Measurements from ENCODE around the gene ZNF460. TPM values are rescaled to one million over a fixed set of nuclear protein-coding genes. Genes with fewer than 3 reads are reported as not detected.

The ZNF460 gene
- total RNA-seq, 2 donors from 2014 or later = 81.4 to 118 TPM

GRCh38 chr19:57308514-57308913 lies 28.2 kb downstream of the ZNF460 start:
- Histone ChIP-seq H3K36me3 (peaks cover 9% of the 10 kb centered on the region), H3K27ac (no peak overlapping the region), H3K4me1 (ENCODE audit: control insufficient read depth in 1 of 2, low read depth in 2 of 2) (no peaks in the 10 kb centered on the region), H3K4me3 (no peak overlapping the region), H3K9me3 (no peaks in the 10 kb centered on the region), H3K27me3 (replicated peaks; ENCODE audit: insufficient read depth) (no peaks in the 10 kb centered on the region)
- no peak for DNase-seq (ENCODE audit: low spot score)
- ATAC-seq (ENCODE audit: insufficient number of reproducible peaks, low FRiP score, low read depth) = no peak
- TF ChIP-seq, protein P1, sequence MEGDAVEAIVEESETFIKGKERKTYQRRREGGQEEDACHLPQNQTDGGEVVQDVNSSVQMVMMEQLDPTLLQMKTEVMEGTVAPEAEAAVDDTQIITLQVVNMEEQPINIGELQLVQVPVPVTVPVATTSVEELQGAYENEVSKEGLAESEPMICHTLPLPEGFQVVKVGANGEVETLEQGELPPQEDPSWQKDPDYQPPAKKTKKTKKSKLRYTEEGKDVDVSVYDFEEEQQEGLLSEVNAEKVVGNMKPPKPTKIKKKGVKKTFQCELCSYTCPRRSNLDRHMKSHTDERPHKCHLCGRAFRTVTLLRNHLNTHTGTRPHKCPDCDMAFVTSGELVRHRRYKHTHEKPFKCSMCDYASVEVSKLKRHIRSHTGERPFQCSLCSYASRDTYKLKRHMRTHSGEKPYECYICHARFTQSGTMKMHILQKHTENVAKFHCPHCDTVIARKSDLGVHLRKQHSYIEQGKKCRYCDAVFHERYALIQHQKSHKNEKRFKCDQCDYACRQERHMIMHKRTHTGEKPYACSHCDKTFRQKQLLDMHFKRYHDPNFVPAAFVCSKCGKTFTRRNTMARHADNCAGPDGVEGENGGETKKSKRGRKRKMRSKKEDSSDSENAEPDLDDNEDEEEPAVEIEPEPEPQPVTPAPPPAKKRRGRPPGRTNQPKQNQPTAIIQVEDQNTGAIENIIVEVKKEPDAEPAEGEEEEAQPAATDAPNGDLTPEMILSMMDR (IDR thresholded peaks at IDR 0.05) = no peak

- TF ChIP-seq, protein P1 (IDR thresholded peaks at IDR 0.05) = no peak
- Histone ChIP-seq H3K4me1 (ENCODE audit: control insufficient read depth in 1 of 2, low read depth in 2 of 2) (no peaks in the 10 kb centered on the region), H3K36me3 (no peaks in the 10 kb centered on the region), H3K4me3 (no peak overlapping the region), H3K27ac (no peak overlapping the region), H3K27me3 (replicated peaks; ENCODE audit: insufficient read depth) (no peaks in the 10 kb centered on the region), H3K9me3 (no peaks in the 10 kb centered on the region)
- DNase-seq (ENCODE audit: low spot score) (no peak), ATAC-seq (ENCODE audit: insufficient number of reproducible peaks, low FRiP score, low read depth) (no peak)
Measured at GRCh38 chr19:57310792-57311191, 30.5 kb downstream of the ZNF460 start.

DNA sequence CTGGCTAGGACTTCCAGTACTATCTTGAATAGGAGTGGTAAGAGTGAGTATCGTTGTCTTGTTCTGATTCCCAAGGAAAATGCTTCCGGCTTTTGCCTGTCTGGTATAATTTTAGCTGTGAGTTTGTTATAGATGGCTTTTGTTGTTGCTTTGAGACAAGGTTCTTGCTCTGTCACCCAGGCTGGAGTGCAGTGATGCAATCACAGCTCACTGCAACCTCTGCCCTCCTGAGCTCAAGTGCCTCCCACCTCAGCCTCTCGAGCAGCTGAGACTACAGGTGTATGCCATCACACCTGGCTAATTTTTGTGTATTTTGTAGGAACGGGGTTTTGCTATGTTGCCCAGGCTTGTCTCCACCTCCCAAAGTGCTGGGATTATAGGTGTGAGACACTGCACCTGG lies 33.9 kb downstream of the ZNF460 start:
- Histone ChIP-seq H3K27me3 (replicated peaks; ENCODE audit: insufficient read depth) (no peaks in the 10 kb centered on the region), H3K36me3 (no peaks in the 10 kb centered on the region), H3K9me3 (no peaks in the 10 kb centered on the region), H3K4me3 (no peak overlapping the region), H3K4me1 (ENCODE audit: control insufficient read depth in 1 of 2, low read depth in 2 of 2) (no peaks in the 10 kb centered on the region), H3K27ac (no peak overlapping the region)
- DNase-seq (ENCODE audit: low spot score) (no peak), ATAC-seq (ENCODE audit: insufficient number of reproducible peaks, low FRiP score, low read depth) (no peak)
- TF ChIP-seq, protein P1 (IDR thresholded peaks at IDR 0.05) = no peak

DNA sequence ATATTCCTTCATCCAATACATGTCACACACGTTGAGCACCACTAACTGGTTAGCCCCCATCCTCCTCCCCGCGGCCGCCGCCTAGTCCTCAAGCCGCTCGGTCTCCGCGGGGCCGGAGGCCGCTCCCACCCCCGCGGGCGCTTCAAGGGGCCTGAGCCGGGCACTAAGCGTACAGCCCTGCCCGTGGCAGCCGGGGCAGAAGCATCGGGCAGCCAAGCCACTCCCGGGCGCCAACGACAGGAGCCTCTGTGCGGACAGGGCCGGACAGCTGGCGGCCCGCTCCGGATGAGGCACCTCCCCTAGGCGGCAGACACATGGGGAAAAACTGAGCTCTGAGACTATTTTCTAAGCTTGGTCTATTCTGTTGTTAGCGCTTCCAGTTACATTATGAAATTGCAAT lies 37.2 kb downstream of the ZNF460 start:
- no peak overlapping the region for H3K4me3 ChIP-seq
- DNase-seq (ENCODE audit: low spot score) (no peak), ATAC-seq (ENCODE audit: insufficient number of reproducible peaks, low FRiP score, low read depth) (no peak)
- H3K27me3 ChIP-seq (replicated peaks; ENCODE audit: insufficient read depth) = no peaks in the 10 kb centered on the region
- H3K4me1 ChIP-seq (ENCODE audit: control insufficient read depth in 1 of 2, low read depth in 2 of 2) = peaks cover 5 to 22% of the 10 kb centered on the region in 2 donors
- no peaks in the 10 kb centered on the region for H3K9me3 ChIP-seq
- TF ChIP-seq, protein P1 (IDR thresholded peaks at IDR 0.05) = no peak
- H3K27ac ChIP-seq = no peak overlapping the region
- no peaks in the 10 kb centered on the region for H3K36me3 ChIP-seq

- peaks cover 7% of the 10 kb centered on the region for H3K9me3 ChIP-seq
- peak overlapping the region; percentile 97 for H3K4me3 ChIP-seq
- TF ChIP-seq, protein P1 (IDR thresholded peaks at IDR 0.05) = no peak
- H3K4me1 ChIP-seq (ENCODE audit: control insufficient read depth in 1 of 2, low read depth in 2 of 2) = peaks cover 5 to 22% of the 10 kb centered on the region in 2 donors
- no peak for DNase-seq (ENCODE audit: low spot score)
- H3K36me3 ChIP-seq = peaks cover 14% of the 10 kb centered on the region
- H3K27me3 ChIP-seq (replicated peaks; ENCODE audit: insufficient read depth) = no peaks in the 10 kb centered on the region
- ATAC-seq (ENCODE audit: insufficient number of reproducible peaks, low FRiP score, low read depth) = no peak
- H3K27ac ChIP-seq = peak overlapping the region; percentile 74 to 82
Measured at GRCh38 chr19:57319869-57320179, 39.5 kb downstream of the ZNF460 start.
